ENCODE results near the gene AOX1. TPM values are rescaled to one million over a fixed set of nuclear protein-coding genes. Genes with fewer than 3 reads are reported as not detected.

AOX1 gene
- polyA plus RNA-seq, 1 of the 3 experiments (the other 2 are of a cell fraction) = 3.3 TPM

- Histone ChIP-seq H3K4me3 (ENCODE audit: low read depth in 2 of 2, low read length in 1 of 2) (no peak overlapping the region), H3K4me1 (ENCODE audit: control insufficient read depth in 1 of 2, insufficient read depth in 2 of 2, low read depth in 1 of 2, low read length in 1 of 2) (peaks cover 16 to 25% of the 10 kb centered on the region in 2 experiments), H3K4me2 (no peak overlapping the region), H4K20me1 (ENCODE audit: insufficient read depth) (no peaks in the 10 kb centered on the region), H3F3A (replicated peaks; ENCODE audit: insufficient read depth) (peaks cover 4% of the 10 kb centered on the region), H3K27ac (ENCODE audit: low read depth in 2 of 2, low read length in 1 of 2) (no peak overlapping the region), H3K9me3 (no peaks in the 10 kb centered on the region), H3K79me2 (ENCODE audit: insufficient read depth) (no peaks in the 10 kb centered on the region), H3K9ac (no peak overlapping the region), H2AFZ (ENCODE audit: low read depth) (no peak overlapping the region), H3K36me3 (replicated peaks in 1 of 2; ENCODE audit: control insufficient read depth in 1 of 2, insufficient read depth in 2 of 2, low read length in 1 of 2) (no peaks in the 10 kb centered on the region), H3K27me3 (ENCODE audit: insufficient read depth) (no peaks in the 10 kb centered on the region), H3K9me2 (no peaks in the 10 kb centered on the region)
- CTCF ChIA-PET = interaction anchor here (1.0 kb wide), 1 partner anchor 81 kb away, joined by 3 read pairs; no protein-coding TSS in a partner anchor
- POLR2A ChIA-PET = no interaction called here
- WGBS (ENCODE audit: low lambda C conversion rate) = 87% methylated on average over 7 of the region's 7 CpGs
- DNase-seq = no peak
- no peak for TF ChIP-seq CHD2 (IDR thresholded peaks at IDR 0.05; ENCODE audit: low read length, partially characterized antibody)
- no peak for TF ChIP-seq SIN3A (IDR thresholded peaks at IDR 0.05; ENCODE audit: borderline replicate concordance, low read depth, low read length)
- no peak for TF ChIP-seq ELF1 (IDR thresholded peaks at IDR 0.05)
- no peak for TF ChIP-seq EP300 (IDR thresholded peaks at IDR 0.05; ENCODE audit: borderline replicate concordance in 1 of 2, low read depth in 1 of 2, low read length in 1 of 2)
- no peak for TF ChIP-seq REST (IDR thresholded peaks at IDR 0.05; ENCODE audit: low read depth, low read length)
- no peak for TF ChIP-seq TEAD4 (IDR thresholded peaks at IDR 0.05; ENCODE audit: borderline replicate concordance, insufficient read depth)
- no peak for TF ChIP-seq NRF1 (IDR thresholded peaks at IDR 0.05; ENCODE audit: low read depth, low read length)
- no peak for TF ChIP-seq NFIC (IDR thresholded peaks at IDR 0.05; ENCODE audit: borderline replicate concordance)
- TF ChIP-seq RAD21 (IDR thresholded peaks at IDR 0.05; ENCODE audit: low read length) = no peak
- no peak for TF ChIP-seq USF2 (IDR thresholded peaks at IDR 0.05; ENCODE audit: borderline replicate concordance, low read depth, low read length)
- TF ChIP-seq RCOR1 (IDR thresholded peaks at IDR 0.05; ENCODE audit: low read length) = no peak
- no peak for TF ChIP-seq RFX5 (IDR thresholded peaks at IDR 0.05; ENCODE audit: low read length)
- no peak for TF ChIP-seq GATA2 (CRISPR knock-in tag; IDR thresholded peaks at IDR 0.05)
- no peak for TF ChIP-seq FOXM1 (IDR thresholded peaks at IDR 0.05; ENCODE audit: low read depth)
- TF ChIP-seq YY1 (IDR thresholded peaks at IDR 0.05; ENCODE audit: low read depth) = no peak
- no peak for TF ChIP-seq EZH2phosphoT487 (IDR thresholded peaks at IDR 0.05; ENCODE audit: borderline replicate concordance, low read depth)
- TF ChIP-seq FOSL2 (IDR thresholded peaks at IDR 0.05; ENCODE audit: borderline replicate concordance, low read depth) = no peak
These were observed 35.0 kb downstream of the AOX1 start for GRCh38 chr2:200620606-200621390.
